HG02610 (cell line): ENCODE measurements around the gene LCOR.

ENCODE experiments used
- ATAC-seq: cut with Tn5 transposase; IDR thresholded peaks from one replicate; pipeline ENCODE4 v1.9.1; 2021; ENCODE audit warnings: mild to moderate bottlenecking, moderate library complexity; ENCODE audit not compliant: unreplicated experiment

Gene LCOR

GRCh38 chr10:97006364-97006763 lies 174.3 kb downstream of the LCOR start:
- no peak for ATAC-seq

DNA sequence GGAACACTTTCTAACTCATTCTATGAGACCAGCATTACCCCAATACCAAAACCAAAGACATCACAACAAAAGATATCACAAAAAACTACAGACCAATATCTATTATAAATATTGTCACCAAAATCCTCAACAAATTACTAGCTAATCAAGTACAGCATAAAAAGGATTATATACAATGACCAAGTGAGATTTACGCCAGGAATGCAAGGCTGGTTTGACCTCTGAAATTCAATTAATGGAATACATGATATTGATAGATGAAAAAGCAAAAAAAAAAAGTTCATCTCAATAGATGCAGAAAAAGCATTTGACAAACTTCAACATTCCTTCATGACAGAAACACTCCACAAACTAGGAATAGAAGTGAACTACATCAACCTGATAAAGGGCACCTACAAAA lies 175.3 kb downstream of the LCOR start:
- no peak for ATAC-seq

DNA sequence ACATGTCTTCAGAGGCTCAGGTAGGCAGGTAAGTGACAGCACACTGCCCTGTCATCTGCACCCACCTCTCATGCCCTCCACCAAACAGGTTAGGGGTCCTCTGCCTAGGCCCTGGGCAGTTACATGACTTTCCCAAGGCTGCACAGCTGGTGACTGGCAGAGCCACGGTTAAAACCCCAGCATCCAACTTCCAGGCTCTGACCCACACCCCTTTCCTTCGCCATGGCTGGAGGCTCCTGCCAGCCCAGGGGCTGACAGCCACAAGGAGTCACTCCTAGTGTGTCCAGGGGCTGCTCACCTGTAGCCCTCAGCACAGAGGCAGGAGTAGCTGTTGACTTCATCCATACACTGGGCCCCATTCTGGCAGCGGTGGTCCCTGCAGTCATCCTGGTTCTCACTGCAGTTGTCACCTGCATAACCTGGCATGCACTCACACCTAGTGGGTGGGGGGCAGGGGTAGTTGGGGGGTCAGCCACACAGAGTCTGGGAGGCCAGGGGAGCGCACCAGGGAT lies 178.7 kb downstream of the LCOR start:
- ATAC-seq = no peak

GRCh38 chr10:97011397-97011796 lies 179.3 kb downstream of the LCOR start:
- no peak for ATAC-seq

DNA sequence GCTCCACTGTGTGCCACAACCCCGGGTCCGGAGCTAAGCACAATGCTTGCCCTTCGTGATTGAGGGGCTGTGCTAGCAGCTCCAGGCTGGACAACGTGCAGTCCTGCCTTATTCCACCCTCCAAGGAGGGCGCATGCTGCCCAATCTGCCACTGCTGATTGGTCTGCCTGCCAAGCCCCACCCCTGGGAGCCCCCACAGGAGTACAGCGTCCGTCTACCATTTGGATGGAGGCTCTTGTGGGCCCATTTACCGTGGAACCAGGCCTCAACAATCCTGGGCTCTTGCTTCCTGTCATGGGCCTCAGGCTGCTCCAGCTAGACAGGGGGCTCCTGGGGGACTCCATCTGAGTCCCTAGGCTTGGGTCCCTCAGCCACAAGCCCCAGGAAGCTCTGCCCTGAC lies 180.4 kb downstream of the LCOR start:
- ATAC-seq = no peak

- ATAC-seq = no peak
Measured at GRCh38 chr10:97013568-97013967, 181.5 kb downstream of the LCOR start.

DNA sequence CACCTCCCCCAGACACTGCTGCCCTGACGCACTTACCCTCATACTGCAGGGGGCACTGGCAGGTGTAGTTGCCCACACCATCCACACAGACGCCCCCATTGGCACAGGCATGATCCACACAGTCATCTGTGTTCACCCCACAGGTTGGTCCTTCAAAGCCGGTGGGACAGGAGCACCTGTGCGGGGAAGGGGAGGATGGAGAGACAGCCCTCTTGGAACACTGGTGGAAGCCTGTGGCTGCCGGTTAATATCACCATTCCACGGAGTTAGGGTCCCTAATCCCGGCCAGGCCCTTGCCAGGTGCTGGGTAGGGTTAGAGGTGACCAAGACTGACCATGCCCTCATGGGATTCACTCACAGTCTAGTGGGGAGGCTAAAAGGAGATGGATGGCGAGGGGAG lies 181.9 kb downstream of the LCOR start:
- no peak for ATAC-seq

- no peak for ATAC-seq
Measured at GRCh38 chr10:97015240-97015639, 183.1 kb downstream of the LCOR start.

DNA sequence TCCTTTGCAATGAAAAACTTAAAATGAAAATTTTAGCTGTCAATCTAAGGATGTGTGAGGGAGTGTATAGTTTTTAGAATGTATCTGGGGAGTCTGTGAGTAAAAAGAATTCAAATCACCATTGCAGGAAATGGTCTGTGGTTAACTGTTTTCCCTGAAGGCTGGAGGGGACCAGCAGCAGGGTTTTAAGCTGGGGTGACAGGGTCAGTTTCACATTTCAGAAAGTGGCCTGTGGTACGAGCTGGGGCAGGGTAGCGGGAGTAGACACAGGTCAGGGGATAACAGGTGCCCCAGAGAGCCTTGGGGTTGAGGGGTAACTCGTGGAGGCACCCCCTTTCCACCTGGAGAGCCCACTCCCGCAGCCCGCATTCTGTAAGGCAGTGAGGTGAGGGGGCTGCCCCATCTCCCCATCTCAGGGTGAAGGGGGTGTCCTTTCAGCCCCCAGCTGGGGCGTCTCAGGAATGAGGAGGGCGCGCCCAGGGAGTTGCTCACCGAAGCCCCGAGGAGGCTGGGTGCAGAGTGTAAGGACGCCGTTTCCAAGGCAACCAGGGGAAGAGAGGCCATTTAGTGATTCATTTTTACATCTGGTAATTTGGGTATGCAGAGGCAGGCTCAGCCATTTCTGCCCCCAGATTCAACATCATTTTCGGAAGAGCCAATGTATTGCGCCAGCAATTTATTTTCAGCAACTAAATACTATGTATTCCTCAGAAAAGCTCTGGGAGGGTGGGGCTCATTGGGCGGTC lies 184.8 kb downstream of the LCOR start:
- peak; percentile 75 for ATAC-seq

DNA sequence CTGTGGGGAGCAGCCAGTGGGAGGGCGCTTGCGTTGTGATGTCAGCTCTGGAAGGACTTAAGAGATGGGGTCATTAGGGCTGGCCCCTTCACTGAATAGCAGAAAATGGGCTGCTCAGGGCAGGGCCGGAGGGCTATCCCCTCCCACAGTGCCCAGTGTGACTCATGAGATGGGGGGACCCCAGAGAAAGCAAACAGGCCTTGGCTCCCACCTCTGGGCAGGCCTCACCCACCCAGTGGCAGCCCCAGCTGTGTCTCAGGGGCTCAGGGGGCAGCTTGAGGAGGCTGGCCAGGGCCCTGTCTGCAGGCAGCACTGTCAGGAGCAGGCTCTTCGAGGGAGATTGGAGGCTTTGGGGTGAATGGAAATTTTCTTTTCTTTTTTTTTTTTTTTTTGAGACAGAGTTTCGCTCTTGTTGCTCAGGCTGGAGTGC lies 185.4 kb downstream of the LCOR start:
- no peak for ATAC-seq

DNA sequence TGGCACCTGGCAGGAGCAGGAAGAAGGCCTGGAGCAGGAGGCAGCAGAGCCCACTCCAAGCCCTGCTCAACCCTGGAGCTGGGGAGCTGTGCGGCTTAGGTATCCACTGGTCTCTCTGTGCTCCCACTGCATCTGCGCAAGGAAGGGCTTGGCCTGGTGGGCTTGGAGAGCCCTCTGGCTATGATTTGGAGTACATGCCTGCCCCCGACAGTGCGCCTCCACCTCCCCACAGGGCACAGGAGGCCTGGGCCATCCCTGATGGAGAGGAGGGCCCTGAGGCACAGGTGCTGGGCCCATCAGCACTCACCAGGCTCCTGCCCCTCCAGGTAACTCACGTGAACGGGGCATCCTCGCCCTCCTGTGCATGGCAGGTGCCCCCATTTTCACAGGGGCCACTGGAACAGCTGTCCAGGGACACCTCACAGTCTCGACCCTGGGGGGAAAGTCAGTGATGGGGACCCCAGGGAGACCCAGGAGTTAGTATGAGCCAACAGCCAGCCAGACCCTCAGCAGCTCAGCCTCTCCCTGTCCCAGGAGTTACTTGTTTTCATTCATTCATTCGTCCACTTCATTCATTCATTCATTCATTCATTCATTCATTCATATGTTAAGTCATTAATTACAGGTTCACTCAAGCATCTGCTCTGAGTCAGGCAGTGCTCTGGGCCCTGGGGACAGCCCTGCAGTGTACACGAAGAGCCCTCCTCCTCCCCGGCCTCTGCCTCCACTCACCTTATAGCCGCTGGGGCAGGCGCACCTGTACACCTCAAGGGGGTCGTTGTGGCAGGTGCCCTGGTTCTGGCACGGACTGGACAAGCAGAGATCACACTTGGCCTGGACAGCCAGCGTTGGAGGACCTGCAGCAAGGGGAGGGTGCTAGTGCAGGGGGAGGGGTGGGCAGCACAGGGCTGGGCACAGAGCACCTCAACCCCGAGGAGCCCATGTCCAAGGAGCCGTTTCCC lies 186.4 kb downstream of the LCOR start:
- no peak for ATAC-seq

GRCh38 chr10:97019213-97019844 lies 187.2 kb downstream of the LCOR start:
- no peak for ATAC-seq

DNA sequence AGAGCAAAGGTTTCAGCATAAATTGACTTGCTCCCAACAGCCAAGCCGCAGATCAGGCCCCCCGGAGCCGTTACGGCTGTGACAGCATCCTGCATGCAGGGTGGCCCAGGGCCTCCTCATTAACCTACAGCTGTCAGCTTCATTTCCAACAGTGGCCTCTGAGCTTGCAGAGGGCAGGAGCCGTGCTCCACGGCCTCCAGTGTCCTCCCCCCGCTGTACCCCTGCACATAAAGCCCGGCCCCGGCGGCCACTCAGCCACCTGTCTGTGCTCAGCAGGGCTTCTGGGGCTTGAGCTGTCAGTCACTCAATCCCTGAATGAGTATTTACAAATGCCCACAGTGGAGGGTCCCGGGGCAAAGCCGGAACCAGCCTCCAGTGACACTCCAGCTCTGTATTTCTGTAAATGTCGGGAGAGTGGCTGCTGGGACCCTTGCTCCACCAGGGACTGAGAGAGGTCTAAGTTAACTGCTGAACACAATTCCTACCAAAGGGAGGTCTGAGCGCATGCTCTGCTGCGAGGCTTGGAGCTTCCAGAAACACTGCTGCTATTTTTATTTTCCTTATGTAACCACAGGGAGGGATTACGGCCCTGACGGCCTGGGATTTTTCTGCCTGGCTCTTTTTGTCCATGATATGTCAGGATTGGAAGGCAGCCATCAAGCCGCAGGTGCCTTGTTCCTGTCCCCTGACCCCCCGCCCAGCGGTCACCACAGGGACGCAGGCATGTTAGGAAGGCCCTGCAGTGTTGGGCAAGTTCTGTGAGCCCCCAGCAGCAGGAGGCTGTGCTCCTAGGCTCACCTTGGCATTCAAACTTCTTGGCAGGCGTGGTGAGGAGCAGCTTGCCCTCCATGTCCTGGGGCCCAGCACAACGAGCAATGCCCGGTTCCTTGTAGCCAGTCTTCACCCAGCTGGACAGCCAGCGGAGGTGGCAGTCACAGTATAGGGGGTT lies 188.6 kb downstream of the LCOR start:
- ATAC-seq = no peak

GRCh38 chr10:97022616-97023015 lies 190.5 kb downstream of the LCOR start:
- no peak for ATAC-seq

- ATAC-seq = no peak
Measured at GRCh38 chr10:97023401-97024167, 191.5 kb downstream of the LCOR start.

DNA sequence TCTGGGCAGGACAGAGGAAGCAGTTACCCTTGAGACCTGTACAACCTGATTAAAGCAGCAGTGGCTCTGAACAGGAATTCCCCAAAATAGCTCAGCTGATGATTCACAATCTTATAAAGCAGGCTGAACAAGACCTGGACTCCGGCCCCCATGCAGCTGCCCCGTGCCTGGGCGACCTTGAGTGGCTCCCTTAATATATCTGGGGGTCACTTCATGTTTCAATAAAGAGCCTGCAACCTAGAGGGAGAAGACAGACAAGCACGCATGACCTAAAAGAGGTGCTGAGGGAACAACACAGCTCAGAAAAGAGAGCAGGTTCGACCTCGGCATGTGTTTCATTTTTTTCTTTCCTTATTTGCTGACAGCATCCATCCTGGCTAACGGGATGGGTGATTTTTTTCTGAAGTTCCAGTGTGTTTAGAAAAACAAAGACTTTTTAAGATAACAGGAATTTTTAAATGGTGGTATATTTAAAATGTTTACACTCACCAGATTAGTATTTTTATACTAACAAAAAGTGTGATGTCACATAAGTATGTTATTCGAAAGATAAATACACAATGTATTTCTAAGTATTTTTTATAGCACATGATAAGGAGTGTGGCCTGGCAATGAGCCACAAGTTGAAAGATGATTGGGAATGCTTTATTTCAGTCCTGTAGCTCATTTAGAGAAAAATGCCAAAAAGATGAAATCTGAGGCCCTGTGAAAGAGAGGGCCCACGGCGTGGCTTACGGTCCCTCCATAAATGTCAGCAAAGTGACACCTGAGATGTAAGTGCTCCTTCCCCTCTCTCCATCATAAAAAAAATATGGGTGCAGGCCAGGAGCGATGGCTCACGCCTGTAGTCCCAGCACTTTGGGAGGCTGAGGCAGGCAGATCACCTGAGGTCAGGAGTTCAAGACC lies 192.3 kb downstream of the LCOR start:
- ATAC-seq = no peak

GRCh38 chr10:97025613-97026242 lies 193.6 kb downstream of the LCOR start:
- no peak for ATAC-seq
